K562 (cell line): ENCODE measurements around the gene SCYGR5. TPM values are rescaled to one million over a fixed set of nuclear protein-coding genes. Genes with fewer than 3 reads are reported as not detected.

Experiments used
- ATAC-seq: fragments of 200-7000 bp; cut with Tn5 transposase; 3 replicates; pipeline ENCODE4 v1.9.1; 2020; ENCODE audit warnings: moderate library complexity
- BruUV-seq: library from RNA; stranded (reverse); fragments of 400-500 nt; replicated peaks from 2 replicates; lab custom pipeline; 2021; lab: Mats Ljungman, UMichigan
- CTCF ChIA-PET: fragments of 300-600 bp; formaldehyde crosslinking; extraction: SDS; loops from one replicate; lab custom pipeline; 2021; ENCODE audit warnings: low intra/inter-chr PET ratio; lab: Yijun Ruan, JAX
- POLR2A ChIA-PET: fragments of 300-600, 350-650 bp; sonication (Branson Sonifier 250); formaldehyde crosslinking; extraction: SDS; loops from one replicate; lab custom pipeline; 2021; ENCODE audit warnings: antibody characterized with exemption, inconsistent platforms; lab: Yijun Ruan, JAX
- DNase-seq, 4 experiments: peaks; one replicate each; pipeline versions ENCODE4 v3.0.0 to v3.0.0-alpha.2; 2011 to 2018; ENCODE audit warnings: low spot score in 3 of 4, mixed read lengths in 3 of 4; ENCODE audit errors: extremely low read depth in 1 of 4
- FAIRE-seq: peaks from 2 replicates; lab custom pipeline; 2011; peaks lifted over from hg19 to GRCh38; lab: Jason Lieb, UNC
- H2AFZ ChIP-seq: 2 replicates; pipeline ENCODE4 v1.6.0; 2011; ENCODE audit warnings: low read depth, low read length, control low read depth, inconsistent platforms
- H3K27ac ChIP-seq: fragments of 200-600 bp; 3 replicates; pipeline ENCODE4 v1.8.0; 2011; ENCODE audit warnings: low read depth, mild to moderate bottlenecking, control low read depth, inconsistent platforms, low read length, moderate library complexity, mixed read lengths; ENCODE audit errors: extremely low read depth
- H3K27me3 ChIP-seq, 2 experiments: fragments of 300-600 bp in 1 of 2; 2 replicates in 1 of 2; 3 replicates in 1 of 2; pipeline versions ENCODE4 v1.6.0 to v1.8.0; 2011; ENCODE audit warnings: inconsistent platforms in 2 of 2, low read length in 2 of 2, mild to moderate bottlenecking in 1 of 2, mixed read lengths in 1 of 2, moderate library complexity in 1 of 2; ENCODE audit not compliant: control insufficient read depth in 2 of 2, insufficient read depth in 2 of 2
- H3K36me3 ChIP-seq: fragments of 300-600 bp; 3 replicates; pipeline ENCODE4 v1.8.0; 2011; ENCODE audit warnings: mild to moderate bottlenecking, low read length, inconsistent platforms; ENCODE audit not compliant: control insufficient read depth, insufficient read depth
- H3K4me1 ChIP-seq, 2 experiments: fragments of 200-600 bp in 1 of 2; replicated peaks in 1 of 2; 2 replicates in 1 of 2; 3 replicates in 1 of 2; pipeline versions ENCODE4 v1.5.1 to v1.8.0; 2011; ENCODE audit warnings: inconsistent platforms in 2 of 2, low read length in 2 of 2, mild to moderate bottlenecking in 1 of 2, mixed read lengths in 1 of 2, moderate library complexity in 1 of 2; ENCODE audit not compliant: control insufficient read depth in 2 of 2, insufficient read depth in 2 of 2
- H3K4me2 ChIP-seq: 2 replicates; pipeline ENCODE4 v1.6.1; 2011; ENCODE audit warnings: low read length, control low read depth, inconsistent platforms, mixed read lengths; ENCODE audit not compliant: insufficient read depth
- H3K4me3 ChIP-seq: fragments of 200-600 bp; sonication (generic), shearing (Covaris generic); 2 replicates; pipeline ENCODE4 v1.5.1; 2016; ENCODE audit warnings: control low read depth, inconsistent platforms
- H3K79me2 ChIP-seq: fragments of 200-600 bp; 3 replicates; pipeline ENCODE4 v1.8.0; 2011; ENCODE audit warnings: low read length, inconsistent platforms; ENCODE audit not compliant: control insufficient read depth, insufficient read depth
- H3K9ac ChIP-seq, 2 experiments: 2 replicates each; pipeline versions ENCODE4 v1.6.0 to v1.6.1; 2011; ENCODE audit warnings: low read depth in 2 of 2, low read length in 2 of 2, control low read depth in 1 of 2, inconsistent platforms in 1 of 2, mild to moderate bottlenecking in 1 of 2, mixed read lengths in 1 of 2; ENCODE audit not compliant: insufficient read depth in 1 of 2
- H3K9me1 ChIP-seq: one replicate; pipeline ENCODE4 v1.6.0; 2011; ENCODE audit warnings: inconsistent platforms, mild to moderate bottlenecking, low read length, moderate library complexity; ENCODE audit not compliant: control insufficient read depth, insufficient read depth
- H3K9me3 ChIP-seq: replicated peaks from 2 replicates; pipeline ENCODE4 v1.5.1; 2011; ENCODE audit warnings: low read depth, low read length, inconsistent platforms; ENCODE audit not compliant: control insufficient read depth, insufficient read depth
- H4K20me1 ChIP-seq: replicated peaks from 2 replicates; pipeline ENCODE4 v1.6.1; 2011; ENCODE audit warnings: low read length, inconsistent platforms, mixed read lengths; ENCODE audit not compliant: control insufficient read depth, insufficient read depth
- BCLAF1 ChIP-seq, 2 experiments: fragments of 450-650 bp in 1 of 2; IDR thresholded peaks; 2 replicates each; pipeline ENCODE4 v1.6.1; 2011 to 2017; ENCODE audit warnings: low read depth in 2 of 2, antibody characterized with exemption in 1 of 2, borderline replicate concordance in 1 of 2, low read length in 1 of 2, mild to moderate bottlenecking in 1 of 2, mixed read lengths in 1 of 2; ENCODE audit not compliant: control insufficient read depth in 1 of 2
- GMEB1 ChIP-seq: fragments of 250-450 bp; sonication (Bioruptor Pico); IDR thresholded peaks from 2 replicates; pipeline ENCODE4 v1.4.0; 2020; ENCODE audit warnings: mild to moderate bottlenecking
- NCOA4 ChIP-seq: fragments of 450-650 bp; IDR thresholded peaks from 2 replicates; pipeline ENCODE4 v1.6.1; 2018; ENCODE audit warnings: mild to moderate bottlenecking; ENCODE audit not compliant: partially characterized antibody
- NFXL1 ChIP-seq: fragments of 450-650 bp; formaldehyde crosslinking; IDR thresholded peaks from 2 replicates; pipeline ENCODE4 v1.4.0; 2021; ENCODE audit warnings: mild to moderate bottlenecking
- PPARD ChIP-seq: fragments of 250-450 bp; sonication (Bioruptor Pico); IDR thresholded peaks from 2 replicates; pipeline ENCODE4 v1.8.0; 2022; ENCODE audit warnings: inconsistent platforms, mild to moderate bottlenecking, moderate library complexity
- SAP30 ChIP-seq: fragments of 200-600 bp; sonication (generic); IDR thresholded peaks from 2 replicates; pipeline ENCODE4 v1.6.1; 2012; ENCODE audit warnings: borderline replicate concordance, low read depth, mild to moderate bottlenecking, moderate library complexity, low read length, control low read depth, inconsistent platforms; ENCODE audit not compliant: insufficient read depth, poor library complexity, severe bottlenecking
- ZBTB8A ChIP-seq: fragments of 450-650 bp; IDR thresholded peaks from 2 replicates; pipeline ENCODE4 v1.6.1; 2018; ENCODE audit warnings: mild to moderate bottlenecking, moderate library complexity; ENCODE audit not compliant: partially characterized antibody
- ZNF518B ChIP-seq: fragments of 250-450 bp; sonication (Bioruptor Pico); IDR thresholded peaks from 2 replicates; pipeline ENCODE4 v1.5.0; 2021; ENCODE audit warnings: mild to moderate bottlenecking, moderate library complexity
- WGBS: fragments of 100-300 bp; shearing (Covaris generic); methylation state at CpG from one replicate; pipeline ENCODE4 v1.1.6; 2016; ENCODE audit warnings: low coverage, mixed read lengths; ENCODE audit not compliant: insufficient coverage; ENCODE audit errors: missing lambda C conversion rate; 5-methylcytosine and 5-hydroxymethylcytosine counted together
- in situ Hi-C: fragments of 300-500 bp; cut with MboI; formaldehyde crosslinking; loops from 4 replicates; pipeline ENCODE4 v1.15.0; 2018; ENCODE audit warnings: inconsistent platforms, mixed read lengths
- intact Hi-C: fragments of 100-400 bp; cut with micrococcal nuclease; formaldehyde crosslinking; loops from 2 replicates; pipeline ENCODE4 v1.14.2; 2022
- polyA plus RNA-seq, 8 experiments: library from polyadenylated mRNA; depleted of rRNA in 4 of 8; stranded (reverse) in 5 of 8; unstranded in 3 of 8; fragments of >200 nt; fragmentation: Nextera tagmentation in 2 of 8; fragmentation: Illumina TruSeq in 1 of 8; extraction: Ambion mirVana in 2 of 8; extraction: Trizol in 1 of 8; gene quantifications; 2 replicates each; pipeline versions ENCODE4 v1.2.1 to v1.2.3, GENCODE V29; 2011 to 2014; ENCODE audit warnings: inconsistent platforms in 1 of 8, missing spikeins in 1 of 8
- total RNA-seq, 7 experiments: library from RNA; depleted of rRNA in 6 of 7; stranded (reverse); fragments of >200 nt in 6 of 7; fragmentation: Illumina TruSeq in 2 of 7; extraction: Trizol in 2 of 7; gene quantifications; 2 replicates each; pipeline versions ENCODE4 v1.2.1 to v1.2.3, GENCODE V29; 2011 to 2021; ENCODE audit warnings: low replicate concordance in 1 of 7

SCYGR5 gene
- total and polyA plus RNA-seq, 9 of the 15 experiments (the other 6 are each of a cell fraction or from before 2014, with no cell fraction given) = not detected

- no peak overlapping the region for H3K27ac ChIP-seq
- 0% methylated on average over 1 of the region's 1 CpG for WGBS
- no peak overlapping the region for H2AFZ ChIP-seq
- H4K20me1 ChIP-seq = no peaks in the 10 kb centered on the region
- BruUV-seq = no TSS peak
- H3K4me2 ChIP-seq = no peak overlapping the region
- H3K36me3 ChIP-seq = no peaks in the 10 kb centered on the region
- POLR2A ChIA-PET = no interaction called here
- CTCF ChIA-PET = no interaction called here
- in situ Hi-C loops = no loop called here
- H3K27me3 ChIP-seq = peaks cover 0 to 6% of the 10 kb centered on the region in 2 experiments; a peak in 1 of 5 replicates
- H3K9me3 ChIP-seq = no peaks in the 10 kb centered on the region
- TF ChIP-seq NFXL1 (CRISPR knock-in tag) = no peak
- no peak for TF ChIP-seq ZNF518B (CRISPR knock-in tag)
- no peak for TF ChIP-seq NCOA4
- no peak for TF ChIP-seq PPARD (CRISPR knock-in tag)
- TF ChIP-seq GMEB1 (CRISPR knock-in tag) = no peak
- TF ChIP-seq SAP30 = no peak
- no peak for TF ChIP-seq ZBTB8A
- TF ChIP-seq BCLAF1 (IDR thresholded peaks at IDR 0.05; ENCODE audit: borderline replicate concordance in 1 of 2, control insufficient read depth in 1 of 2, low read depth in 2 of 2, low read length in 1 of 2) = no peak
- DNase-seq (no peak), FAIRE-seq (no peak), ATAC-seq (no peak)
- H3K4me1 ChIP-seq = no peaks in the 10 kb centered on the region
- H3K9me1 ChIP-seq = no peaks in the 10 kb centered on the region
- no peaks in the 10 kb centered on the region for H3K79me2 ChIP-seq
- intact Hi-C loops = no loop called here
- no peak overlapping the region for H3K9ac ChIP-seq
- no peak overlapping the region for H3K4me3 ChIP-seq
Measured at GRCh38 chr2:227654426-227654825, 12.2 kb upstream of the SCYGR5 start.
